Stimulated activated CD4-positive, alpha-beta T cell treated with anti-CD3 and anti-CD28 coated beads, TNF-alpha, amount 100 ng/mL, for 1 hour (primary cell): ENCODE measurements around the gene FAM13C.
"Not testable (repeated sequence)": the region's sequence is repeated elsewhere in the genome, so short reads cannot be mapped to it uniquely, and the experiment has no call there.

ENCODE experiments used
- DNase-seq, 3 donors: peaks; one replicate each; pipeline ENCODE4 v3.0.0-alpha.2; 2020; ENCODE audit warnings: low read depth in 3 of 3, low spot score in 1 of 3

Gene FAM13C

GRCh38 chr10:59362144-59362958 is at the start of gene FAM13C:
Gene FAM13C (minus strand): TSS chr10:59362549. CDS start chr10:59362460, 89 bp downstream.
- DNase-seq = no peak

DNA sequence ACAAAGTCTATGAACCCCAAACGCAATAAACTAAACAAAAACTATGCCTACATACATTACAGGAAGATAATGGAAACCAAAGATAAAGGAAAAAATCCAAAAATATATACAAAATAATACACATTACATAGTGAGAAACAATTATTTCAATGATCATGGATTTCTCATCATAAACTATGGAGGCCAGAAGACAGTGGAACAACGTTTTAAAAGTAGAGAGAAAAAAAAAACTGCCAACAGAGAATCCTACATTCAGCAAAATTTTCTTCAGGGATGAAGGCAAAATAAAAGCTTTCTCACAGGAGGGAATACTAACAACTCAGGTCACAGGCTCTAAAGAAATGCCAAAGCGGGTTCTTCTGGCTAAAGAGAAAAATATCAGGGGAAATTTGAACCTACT is 42.9 kb upstream of the FAM13C start:
- DNase-seq = no peak

DNA sequence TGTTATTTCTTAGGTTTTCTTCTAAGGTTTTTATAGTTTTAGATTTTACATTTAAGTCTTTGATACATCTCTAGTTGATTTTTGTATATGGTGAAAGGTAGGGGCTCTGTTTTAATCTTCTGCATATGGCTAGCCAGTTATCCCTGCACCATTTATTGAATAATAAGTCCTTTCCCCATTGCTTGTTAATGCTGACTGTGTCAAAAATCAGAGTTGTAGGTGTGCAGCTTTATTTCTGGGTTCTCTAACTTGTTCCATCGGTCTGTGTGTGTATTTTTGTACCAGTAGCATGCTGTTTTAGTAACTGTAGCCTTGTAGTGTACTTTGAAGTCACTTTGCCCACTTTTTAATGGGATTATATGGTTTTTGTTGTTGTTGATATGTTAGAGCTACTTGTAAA is 37.9 kb upstream of the FAM13C start:
- no peak for DNase-seq

DNA sequence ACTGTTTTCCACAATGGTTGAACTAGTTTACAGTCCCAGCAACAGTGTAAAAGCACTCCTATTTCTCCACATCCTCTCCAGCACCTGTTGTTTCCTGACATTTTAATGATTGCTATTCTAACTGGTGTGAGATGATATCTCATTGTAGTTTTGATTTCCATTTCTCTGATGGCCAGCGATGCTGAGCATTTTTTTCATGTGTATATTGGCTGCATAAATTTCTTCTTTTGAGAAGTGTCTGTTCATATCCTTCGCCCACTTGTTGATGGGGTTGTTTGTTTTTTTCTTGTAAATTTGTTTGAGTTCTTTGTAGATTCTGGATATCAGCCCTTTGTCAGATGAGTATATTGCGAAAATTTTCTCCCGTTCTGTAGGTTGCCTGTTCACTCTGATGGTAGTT is 37.0 kb upstream of the FAM13C start:
- not testable (repeated sequence) for DNase-seq

DNA sequence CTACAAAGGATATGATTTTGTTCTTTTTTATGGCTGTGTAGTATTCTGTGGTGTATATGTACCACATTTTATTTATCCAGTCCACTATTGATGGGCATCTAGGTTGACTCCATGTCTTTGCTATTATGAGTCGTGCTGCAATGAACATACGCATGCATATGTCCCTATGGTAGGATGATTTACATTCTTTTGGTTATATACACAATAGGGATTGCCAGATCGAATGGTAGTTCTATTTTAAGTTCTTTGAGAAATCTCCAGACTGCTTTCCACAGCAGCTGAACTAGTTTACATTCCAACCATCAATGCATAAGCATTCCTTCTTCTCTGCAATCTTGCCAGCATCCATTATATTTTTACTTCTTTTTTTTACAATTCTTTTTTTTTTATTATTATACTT is 35.6 kb upstream of the FAM13C start:
- no peak for DNase-seq

DNA sequence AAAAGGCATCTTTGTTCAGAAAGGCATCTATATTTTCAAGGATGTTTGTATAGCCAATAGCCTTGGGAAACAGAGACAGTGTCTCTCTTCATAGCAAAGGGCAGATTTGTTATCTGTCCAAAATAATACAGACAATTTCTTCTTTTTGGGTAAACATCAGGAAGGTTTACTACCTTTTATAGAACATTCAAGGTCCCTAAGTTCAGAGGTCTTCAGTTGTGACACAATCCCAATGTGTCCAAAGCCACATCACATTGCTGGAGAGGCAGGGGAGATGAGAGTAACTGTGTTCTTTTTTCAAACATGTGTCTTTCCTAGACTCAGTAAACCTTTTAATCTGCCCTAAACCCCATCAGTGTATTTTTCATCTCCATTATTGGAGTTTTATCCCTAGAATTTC is 33.6 kb upstream of the FAM13C start:
- no peak for DNase-seq

GRCh38 chr10:59393349-59393748 is 31.0 kb upstream of the FAM13C start:
- no peak for DNase-seq

DNA sequence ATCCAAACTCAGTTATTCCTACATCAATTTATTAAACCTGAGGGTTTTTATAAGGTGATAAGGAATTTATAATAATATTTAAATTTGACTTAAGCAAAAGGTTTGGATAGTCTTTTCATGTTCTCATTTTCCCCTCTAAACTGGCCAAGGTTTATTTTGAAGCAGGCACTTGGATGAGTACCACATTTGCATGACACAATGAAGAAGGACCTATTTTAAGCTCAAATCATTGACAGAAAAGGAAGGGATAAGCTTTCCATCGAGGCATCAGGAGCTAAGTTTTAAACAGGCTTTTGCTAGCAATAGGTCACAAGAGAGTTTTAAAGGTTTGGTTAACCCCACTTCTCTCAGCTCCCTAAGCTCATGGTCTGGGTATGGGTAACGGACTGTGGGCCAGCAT is 28.7 kb upstream of the FAM13C start:
- no peak for DNase-seq

DNA sequence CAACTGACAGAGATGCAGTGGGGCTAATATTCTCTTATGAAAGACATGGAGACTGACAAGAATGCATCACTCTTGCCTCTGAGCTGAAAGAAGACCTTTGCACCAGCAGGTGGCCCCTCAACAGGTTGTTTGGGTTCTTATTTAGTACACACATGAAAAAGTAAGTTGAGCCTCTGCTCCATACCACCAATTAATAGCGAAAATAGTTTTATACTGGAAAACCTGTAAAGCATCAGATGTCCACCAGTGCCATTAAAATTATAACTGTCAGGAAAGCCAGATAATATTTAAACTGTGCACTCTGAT is 26.3 kb upstream of the FAM13C start:
- DNase-seq = no peak

GRCh38 chr10:59387951-59388670 is 25.8 kb upstream of the FAM13C start:
- no peak for DNase-seq

DNA sequence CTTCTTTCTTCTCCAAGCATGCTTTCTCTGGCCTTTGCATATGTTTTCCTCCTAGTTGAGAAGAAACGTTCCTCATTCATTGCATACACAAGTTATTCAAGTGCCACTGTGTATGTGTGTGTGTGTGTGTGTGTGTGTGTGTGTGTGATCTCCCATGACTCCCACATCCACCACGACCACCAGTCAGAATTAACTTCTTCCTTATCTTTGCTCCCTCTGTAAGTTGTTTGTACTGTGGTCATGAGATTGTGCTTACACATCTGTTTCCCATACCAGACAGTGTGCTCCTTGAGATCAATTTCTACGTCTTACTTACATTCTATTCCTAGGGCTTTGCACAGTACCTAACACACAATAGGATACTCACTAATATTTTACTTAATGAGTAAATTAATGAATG is 22.4 kb upstream of the FAM13C start:
- no peak for DNase-seq

DNA sequence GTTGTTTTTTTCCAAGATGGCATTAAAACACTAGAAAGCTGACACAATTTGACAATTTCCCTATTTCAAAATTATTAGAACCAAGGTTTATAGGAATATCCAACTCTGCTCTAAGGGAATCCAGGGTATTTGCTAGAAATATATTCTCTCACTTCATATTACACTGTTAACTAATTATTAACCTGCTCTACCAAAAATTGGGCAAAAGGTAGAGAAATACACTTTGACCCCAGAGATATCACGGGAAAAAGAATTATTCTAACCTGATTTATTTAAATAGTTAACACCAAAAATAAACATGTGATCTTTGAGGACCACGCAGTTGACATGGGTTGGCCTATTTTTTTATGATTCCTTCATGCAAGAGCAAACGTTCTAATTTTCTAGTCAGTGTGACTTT is 21.6 kb upstream of the FAM13C start:
- DNase-seq = no peak

DNA sequence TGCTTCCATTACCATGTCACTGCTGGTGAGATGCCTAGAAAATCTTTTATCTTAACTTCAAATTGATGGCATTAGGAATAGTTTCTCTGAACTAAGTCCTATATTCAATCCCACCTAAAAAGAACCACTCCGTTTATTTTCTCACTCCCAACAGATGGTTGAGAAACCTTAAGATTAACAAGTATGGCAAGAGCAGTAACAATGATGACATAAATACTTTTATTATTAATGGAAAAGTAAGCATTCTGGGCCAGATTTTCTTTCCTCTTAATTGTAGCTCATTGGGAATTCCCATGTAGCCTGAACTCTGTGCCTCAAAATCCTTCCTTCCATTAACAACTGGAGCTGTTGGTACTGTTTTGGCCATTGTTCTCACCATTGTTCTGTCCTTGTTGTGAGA is 21.1 kb upstream of the FAM13C start:
- no peak for DNase-seq

GRCh38 chr10:59382831-59383295 is 20.5 kb upstream of the FAM13C start:
- DNase-seq = no peak

GRCh38 chr10:59381687-59382086 is 19.3 kb upstream of the FAM13C start:
- no peak for DNase-seq

DNA sequence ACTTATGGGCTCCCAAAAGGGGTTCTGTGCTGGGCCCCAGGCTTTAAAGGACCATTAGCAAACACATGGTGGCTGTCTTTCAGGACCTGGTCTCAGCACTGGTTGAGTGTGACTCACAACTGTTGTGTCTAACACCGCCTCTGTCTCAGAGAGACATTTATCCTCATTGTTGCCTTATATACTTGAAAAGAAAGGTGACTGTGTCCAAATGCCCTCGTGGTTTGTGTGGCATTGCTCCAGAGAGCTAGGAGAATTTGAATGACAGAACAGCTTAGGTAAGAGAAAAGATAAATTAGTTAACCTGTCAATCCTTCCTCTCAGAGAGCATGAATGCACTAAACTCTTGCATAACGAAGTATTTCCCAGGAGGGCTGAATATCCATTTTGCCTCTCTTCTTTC is 14.5 kb upstream of the FAM13C start:
- DNase-seq = no peak

- no peak for DNase-seq
Observed at GRCh38 chr10:59375990-59376389, 13.6 kb upstream of the FAM13C start.

- no peak for DNase-seq
Observed at GRCh38 chr10:59374916-59375315, 12.6 kb upstream of the FAM13C start.

GRCh38 chr10:59373071-59373470 is 10.7 kb upstream of the FAM13C start:
- no peak for DNase-seq

- DNase-seq = no peak
Observed at GRCh38 chr10:59372543-59372942, 10.2 kb upstream of the FAM13C start.

- no peak for DNase-seq
Observed at GRCh38 chr10:59366290-59366689, 3.9 kb upstream of the FAM13C start.

DNA sequence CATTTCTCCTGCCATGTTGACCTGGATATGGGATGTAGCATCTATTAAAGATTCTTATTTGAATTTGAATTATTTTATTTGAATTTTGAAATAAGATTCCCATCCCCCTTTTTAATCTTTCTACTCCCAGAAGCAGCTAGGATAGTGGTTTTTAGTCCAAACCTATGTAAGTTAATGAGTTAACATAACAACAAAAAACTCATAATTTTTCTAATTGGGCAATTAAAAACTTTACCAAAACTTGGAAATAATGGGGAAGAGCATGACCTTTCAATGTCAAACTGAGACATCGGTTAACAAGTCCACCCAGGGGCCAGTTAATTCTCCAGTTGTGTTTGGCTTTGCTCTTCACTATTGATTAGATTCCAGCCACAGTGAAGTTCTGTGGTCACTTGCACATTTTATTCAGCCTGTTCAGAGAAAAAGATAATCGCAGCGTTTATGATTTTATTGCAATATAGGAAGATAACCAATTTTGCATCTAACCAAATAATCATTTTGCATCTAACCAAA is 1.2 kb upstream of the FAM13C start:
- no peak for DNase-seq
